Keratinocyte (primary cell): ENCODE data around the gene RYR2. TPM values are rescaled to one million over a fixed set of nuclear protein-coding genes. Genes with fewer than 3 reads are reported as not detected.

ENCODE experiments used
- DNase-seq: peaks from one replicate; pipeline ENCODE4 v3.0.0-alpha.2; 2011; ENCODE audit warnings: low read depth, missing footprints, low spot score
- FAIRE-seq: peaks from 2 replicates; lab custom pipeline; 2011; peaks lifted over from hg19 to GRCh38; lab: Jason Lieb, UNC
- H2AFZ ChIP-seq: 2 replicates; pipeline ENCODE4 v1.6.0; 2012; ENCODE audit warnings: low read length, control low read depth, inconsistent platforms; ENCODE audit not compliant: control insufficient read depth
- H3K27ac ChIP-seq: 2 replicates; pipeline ENCODE4 v1.5.1; 2011; ENCODE audit warnings: low read length; ENCODE audit not compliant: control insufficient read depth, insufficient read depth
- H3K27me3 ChIP-seq: 3 replicates; pipeline ENCODE4 v1.6.0; 2011; ENCODE audit warnings: low read length; ENCODE audit not compliant: control insufficient read depth, insufficient read depth; ENCODE audit errors: extremely low read depth
- H3K36me3 ChIP-seq, 2 experiments: 2 replicates in 1 of 2; 3 replicates in 1 of 2; pipeline ENCODE4 v1.5.1; 2011; ENCODE audit warnings: low read length in 2 of 2, mild to moderate bottlenecking in 1 of 2; ENCODE audit not compliant: control insufficient read depth in 2 of 2, insufficient read depth in 2 of 2; ENCODE audit errors: extremely low read depth in 1 of 2
- H3K4me1 ChIP-seq: 3 replicates; pipeline ENCODE4 v1.5.1; 2011; ENCODE audit warnings: low read length; ENCODE audit not compliant: control insufficient read depth, insufficient read depth; ENCODE audit errors: extremely low read depth
- H3K4me2 ChIP-seq: 3 replicates; pipeline ENCODE4 v1.6.0; 2011; ENCODE audit warnings: low read depth, low read length; ENCODE audit not compliant: control insufficient read depth, insufficient read depth; ENCODE audit errors: extremely low read depth
- H3K4me3 ChIP-seq, 3 experiments: fragments of 200-600 bp in 1 of 3; sonication (generic) in 1 of 3; 2 replicates in 2 of 3; 3 replicates in 1 of 3; pipeline ENCODE4 v1.5.1; 2011 to 2016; ENCODE audit warnings: low read length in 3 of 3, mild to moderate bottlenecking in 3 of 3, control low read depth in 2 of 3, inconsistent platforms in 1 of 3, low read depth in 1 of 3, mixed read lengths in 1 of 3, mixed run types in 1 of 3, moderate library complexity in 1 of 3; ENCODE audit not compliant: control insufficient read depth in 2 of 3, insufficient read depth in 2 of 3; ENCODE audit errors: extremely low read depth in 1 of 3
- H3K79me2 ChIP-seq: 2 replicates; pipeline ENCODE4 v1.6.0; 2012; ENCODE audit warnings: low read length; ENCODE audit not compliant: control insufficient read depth, insufficient read depth
- H3K9ac ChIP-seq: 3 replicates; pipeline ENCODE4 v1.6.0; 2011; ENCODE audit warnings: low read length; ENCODE audit not compliant: control insufficient read depth, insufficient read depth; ENCODE audit errors: extremely low read depth
- H3K9me1 ChIP-seq: 3 replicates; pipeline ENCODE4 v1.6.0; 2011; ENCODE audit warnings: low read length; ENCODE audit not compliant: control insufficient read depth, insufficient read depth; ENCODE audit errors: extremely low read depth
- H3K9me3 ChIP-seq: 2 replicates; pipeline ENCODE4 v1.5.1; 2012; ENCODE audit warnings: low read depth, low read length; ENCODE audit not compliant: control insufficient read depth
- H4K20me1 ChIP-seq: 3 replicates; pipeline ENCODE4 v1.6.0; 2011; ENCODE audit warnings: low read length; ENCODE audit not compliant: control insufficient read depth, insufficient read depth; ENCODE audit errors: extremely low read depth
- CTCF ChIP-seq, 3 experiments: IDR thresholded peaks in 1 of 3; conservative IDR thresholded peaks in 1 of 3; optimal IDR thresholded peaks in 1 of 3; 2 replicates in 2 of 3; 3 replicates in 1 of 3; pipeline versions ENCODE3 to v1.5.1; 2011; ENCODE audit warnings: low read length in 3 of 3, mild to moderate bottlenecking in 3 of 3, moderate library complexity in 2 of 3, control low read depth in 1 of 3, inconsistent platforms in 1 of 3; ENCODE audit not compliant: insufficient read depth in 2 of 3; ENCODE audit errors: extremely low read depth in 1 of 3
- EZH2 ChIP-seq: IDR thresholded peaks from one replicate; pipeline ENCODE4 v1.6.1; 2012; ENCODE audit warnings: inconsistent platforms, mild to moderate bottlenecking, low read length, moderate library complexity
- dilution Hi-C: fragments of 300-500 bp; cut with MboI; formaldehyde crosslinking; loops from one replicate; pipeline ENCODE4 v1.7.0; 2020; ENCODE audit warnings: low sequenced_read_pairs; ENCODE audit not compliant: extremely low pct_ligation_motif_present
- polyA plus RNA-seq, 5 experiments: library from polyadenylated mRNA; depleted of rRNA in 3 of 5; stranded (reverse) in 3 of 5; stranded (forward) in 1 of 5; unstranded in 1 of 5; fragments of >200 nt; gene quantifications; 1 replicate in 1 of 5; 2 replicates in 3 of 5; 3 replicates in 1 of 5; pipeline versions ENCODE4 v1.2.1 to v1.2.3, GENCODE V29; 2011 to 2012; ENCODE audit warnings: missing spikeins in 2 of 5, low read depth in 1 of 5, low replicate concordance in 1 of 5

The RYR2 gene
- polyA plus RNA-seq, 1 donor (not counting 4 experiments of a cell fraction or from before 2014, with no cell fraction given), result 0.05 TPM

- no peaks in the 10 kb centered on the region for H3K79me2 ChIP-seq
- H3K4me2 ChIP-seq, result no peak overlapping the region
- no peak overlapping the region for H3K9ac ChIP-seq
- no peak for TF ChIP-seq CTCF (optimal IDR thresholded peaks at IDR 0.05 in 1 of 3, IDR thresholded peaks at IDR 0.05 in 1 of 3, conservative IDR thresholded peaks at IDR 0.05 in 1 of 3; ENCODE audit: extremely low read depth in 1 of 3, insufficient read depth in 2 of 3, low read length in 3 of 3)
- no peak for TF ChIP-seq EZH2
- no peak overlapping the region for H3K27ac ChIP-seq
- H3K4me3 ChIP-seq, result no peak overlapping the region
- H3K9me3 ChIP-seq, result no peaks in the 10 kb centered on the region
- dilution Hi-C loops, result no loop called here
- H3K9me1 ChIP-seq, result no peaks in the 10 kb centered on the region
- DNase-seq, result no peak
- no peaks in the 10 kb centered on the region for H3K27me3 ChIP-seq
- H3K36me3 ChIP-seq, result no peaks in the 10 kb centered on the region
- no peak for FAIRE-seq
- no peaks in the 10 kb centered on the region for H4K20me1 ChIP-seq
- no peak overlapping the region for H2AFZ ChIP-seq
- H3K4me1 ChIP-seq, result no peaks in the 10 kb centered on the region
These were observed 538.7 kb downstream of the RYR2 start for GRCh38 chr1:237580726-237581125.

- FAIRE-seq (no peak), DNase-seq (no peak)
- Histone ChIP-seq H2AFZ (no peak overlapping the region), H3K4me2 (no peak overlapping the region), H3K4me1 (no peaks in the 10 kb centered on the region), H3K79me2 (no peaks in the 10 kb centered on the region), H3K27ac (no peak overlapping the region), H3K4me3 (no peak overlapping the region), H3K9me1 (no peaks in the 10 kb centered on the region), H3K36me3 (no peaks in the 10 kb centered on the region), H4K20me1 (no peaks in the 10 kb centered on the region), H3K27me3 (no peaks in the 10 kb centered on the region), H3K9me3 (no peaks in the 10 kb centered on the region), H3K9ac (no peak overlapping the region)
- dilution Hi-C loops, result no loop called here
- TF ChIP-seq CTCF (optimal IDR thresholded peaks at IDR 0.05 in 1 of 3, IDR thresholded peaks at IDR 0.05 in 1 of 3, conservative IDR thresholded peaks at IDR 0.05 in 1 of 3; ENCODE audit: extremely low read depth in 1 of 3, insufficient read depth in 2 of 3, low read length in 3 of 3), result no peak
- TF ChIP-seq EZH2, result no peak
These were observed 541.3 kb downstream of the RYR2 start for GRCh38 chr1:237583270-237583669.
